MCF 10A (cell line): ENCODE data around the gene CRK. TPM values are rescaled to one million over a fixed set of nuclear protein-coding genes. Genes with fewer than 3 reads are reported as not detected.

Experiments used
- BruUV-seq: library from RNA; stranded (reverse); fragments of 400-500 nt; replicated peaks from 2 replicates; lab custom pipeline; 2021; lab: Mats Ljungman, UMichigan
- CTCF ChIA-PET: fragments of 300-600 bp; sonication (Branson Sonifier 250); formaldehyde crosslinking; extraction: SDS; loops from one replicate; lab custom pipeline; 2021; ENCODE audit warnings: antibody characterized with exemption, inconsistent platforms; lab: Yijun Ruan, JAX
- POLR2A ChIA-PET: fragments of 300-600, 350-650 bp; sonication (Branson Sonifier 250); formaldehyde crosslinking; extraction: SDS; loops from one replicate; lab custom pipeline; 2020; ENCODE audit warnings: antibody characterized with exemption, inconsistent platforms; lab: Yijun Ruan, JAX
- DNase-seq: peaks from one replicate; pipeline ENCODE4 v3.0.0-alpha.2; 2018; ENCODE audit not compliant: unreplicated experiment
- H3K27ac Mint-ChIP-seq: one replicate; pipeline ENCODE4 v1.8.0; 2022; ENCODE audit warnings: mild to moderate bottlenecking, low read depth, mixed read lengths; ENCODE audit not compliant: unreplicated experiment
- H3K27me3 Mint-ChIP-seq: one replicate; pipeline ENCODE4 v1.8.0; 2022; ENCODE audit warnings: mixed read lengths; ENCODE audit not compliant: insufficient read depth, unreplicated experiment
- H3K36me3 Mint-ChIP-seq: one replicate; pipeline ENCODE4 v1.8.0; 2022; ENCODE audit warnings: mild to moderate bottlenecking, moderate library complexity, mixed read lengths; ENCODE audit not compliant: insufficient read depth, unreplicated experiment
- H3K4me1 Mint-ChIP-seq: one replicate; pipeline ENCODE4 v1.8.0; 2022; ENCODE audit warnings: mixed read lengths; ENCODE audit not compliant: insufficient read depth, unreplicated experiment
- H3K4me3 Mint-ChIP-seq: one replicate; pipeline ENCODE4 v1.8.0; 2022; ENCODE audit warnings: mild to moderate bottlenecking, moderate library complexity, mixed read lengths; ENCODE audit not compliant: unreplicated experiment
- H3K9me3 Mint-ChIP-seq: one replicate; pipeline ENCODE4 v1.8.0; 2022; ENCODE audit warnings: mixed read lengths; ENCODE audit not compliant: unreplicated experiment
- CTCF ChIP-seq: fragments of 200-600 bp; IDR thresholded peaks from one replicate; pipeline ENCODE4 v1.8.0; 2022; ENCODE audit warnings: antibody characterized with exemption, mild to moderate bottlenecking; ENCODE audit not compliant: unreplicated experiment
- intact Hi-C: fragments of 100-400 bp; cut with micrococcal nuclease; formaldehyde crosslinking; loops from 2 replicates; pipeline ENCODE4 v1.14.1; 2022
- total RNA-seq: library from RNA; stranded (reverse); gene quantifications from 2 replicates; pipeline ENCODE4 v1.2.3, GENCODE V29; 2022

Gene CRK
- total RNA-seq, 1 experiment from 2014 or later, result 70.6 TPM

GRCh38 chr17:1493291-1493980 is 37.4 kb upstream of the CRK start:
- H3K27ac Mint-ChIP-seq, result peak overlapping the region; percentile 57
- intact Hi-C loops, result no loop called here
- peaks cover 7% of the 10 kb centered on the region for H3K36me3 Mint-ChIP-seq
- H3K27me3 Mint-ChIP-seq, result no peaks in the 10 kb centered on the region
- BruUV-seq, result no TSS peak
- no peak for DNase-seq
- peaks cover 24% of the 10 kb centered on the region for H3K4me1 Mint-ChIP-seq
- no peaks in the 10 kb centered on the region for H3K9me3 Mint-ChIP-seq
- CTCF ChIA-PET, result interaction anchor here (0.6 to 2.2 kb wide), 5 partner anchors 11 to 376 kb away, joined by 3 to 12 read pairs (median 3); partner anchors contain the start of gene INPP5K
- POLR2A ChIA-PET, result interaction anchor here (1.0 to 2.9 kb wide), 4 partner anchors 18 to 23 kb away, joined by 3 to 34 read pairs (median 4); partner anchors contain the start of gene INPP5K
- no peak overlapping the region for H3K4me3 Mint-ChIP-seq
- TF ChIP-seq CTCF, result no peak

GRCh38 chr17:1492249-1493206 is 36.5 kb upstream of the CRK start, which contains the start of gene MYO1C:
MYO1C (minus strand) TSS chr17:1492686; CDS start chr17:1492487, 199 bp downstream.
- no TSS peak for BruUV-seq
- no peak for DNase-seq
- TF ChIP-seq CTCF, result no peak
- POLR2A ChIA-PET, result interaction anchor here (0.6 to 1.4 kb wide), 9 partner anchors 10 to 125 kb away, joined by 3 to 6 read pairs (median 4); partner anchors contain the start of gene INPP5K
- peak within 1 kb of the TSS; percentile 81 for H3K27ac Mint-ChIP-seq
- no peaks in the 10 kb centered on the region for H3K27me3 Mint-ChIP-seq
- CTCF ChIA-PET, result interaction anchor here (0.6 to 2.2 kb wide), 4 partner anchors 23 to 290 kb away, joined by 3 to 12 read pairs (median 4); partner anchors contain the start of gene INPP5K
- peaks cover 24% of the 10 kb centered on the region for H3K4me1 Mint-ChIP-seq
- peaks cover 7% of the 10 kb centered on the region for H3K36me3 Mint-ChIP-seq
- no peaks in the 10 kb centered on the region for H3K9me3 Mint-ChIP-seq
- intact Hi-C loops, result no loop called here
- H3K4me3 Mint-ChIP-seq, result peak within 1 kb of the TSS; percentile 83

GRCh38 chr17:1491443-1492248 is 35.6 kb upstream of the CRK start:
- peak; percentile 53 for DNase-seq

More at GRCh38 chr17:1491443-1492248, 35.6 kb upstream of the CRK start:
- ChIA-PET CTCF (interaction anchor here (1.0 to 2.2 kb wide), 3 partner anchors 24 to 127 kb away, joined by 3 to 12 read pairs (median 3); partner anchors contain the start of gene INPP5K), POLR2A (interaction anchor here (0.6 to 4.2 kb wide), 10 partner anchors 10 to 124 kb away, joined by 3 to 45 read pairs (median 4); partner anchors contain the start of genes CRK and INPP5K)
- intact Hi-C loops, result no loop called here
- TF ChIP-seq CTCF, result no peak
- Mint-ChIP-seq H3K27ac (peak overlapping the region; percentile 81), H3K27me3 (no peaks in the 10 kb centered on the region), H3K4me3 (peak overlapping the region; percentile 83), H3K9me3 (no peaks in the 10 kb centered on the region), H3K36me3 (peaks cover 7% of the 10 kb centered on the region), H3K4me1 (peaks cover 24% of the 10 kb centered on the region)
- BruUV-seq, result no TSS peak
